HepG2 (cell line): Measurements from ENCODE around the gene NOS2. TPM values are rescaled to one million over a fixed set of nuclear protein-coding genes. Genes with fewer than 3 reads are reported as not detected.

ENCODE experiments used
- ATAC-seq: fragments of 200-7000 bp; cut with Tn5 transposase; 3 replicates; pipeline ENCODE4 v1.9.1; 2020; ENCODE audit warnings: mild to moderate bottlenecking, moderate library complexity
- BruUV-seq: library from RNA; stranded (reverse); fragments of 400-500 nt; replicated peaks from 2 replicates; lab custom pipeline; 2021; lab: Mats Ljungman, UMichigan
- CTCF ChIA-PET: fragments of 300-600 bp; formaldehyde crosslinking; extraction: SDS; loops from one replicate; lab custom pipeline; 2021; ENCODE audit warnings: low total read pairs, inconsistent platforms, low intra/inter-chr PET ratio; lab: Yijun Ruan, JAX
- POLR2A ChIA-PET: fragments of 350-600 bp; sonication (Branson Sonifier 250); formaldehyde crosslinking; loops from one replicate; lab custom pipeline; 2020; ENCODE audit warnings: antibody characterized with exemption, inconsistent platforms; lab: Yijun Ruan, JAX
- DNase-seq: peaks from one replicate; pipeline ENCODE4 v3.0.0-alpha.2; 2015; ENCODE audit warnings: low spot score
- FAIRE-seq: peaks from 3 replicates; lab custom pipeline; 2011; peaks lifted over from hg19 to GRCh38; lab: Jason Lieb, UNC
- H2AFZ ChIP-seq: one replicate; pipeline ENCODE4 v1.6.1; 2011; ENCODE audit warnings: low read length, inconsistent platforms
- H3K27ac ChIP-seq: fragments of 300-600 bp; 3 replicates; pipeline ENCODE4 v1.8.0; 2011; ENCODE audit warnings: mixed run types, mild to moderate bottlenecking, mixed read lengths, low read length, inconsistent platforms; ENCODE audit not compliant: insufficient read depth; ENCODE audit errors: extremely low read length
- H3K27me3 ChIP-seq, 2 experiments: fragments of 200-600 bp in 1 of 2; 2 replicates in 1 of 2; 3 replicates in 1 of 2; pipeline versions ENCODE4 v1.6.0 to v1.8.0; 2011; ENCODE audit warnings: low read length in 2 of 2, mild to moderate bottlenecking in 2 of 2, moderate library complexity in 2 of 2, inconsistent platforms in 1 of 2; ENCODE audit not compliant: insufficient read depth in 2 of 2, control insufficient read depth in 1 of 2
- H3K36me3 ChIP-seq, 2 experiments: fragments of 200-600 bp in 1 of 2; replicated peaks in 1 of 2; 2 replicates in 1 of 2; 3 replicates in 1 of 2; pipeline versions ENCODE4 v1.5.1 to v1.8.0; 2011; ENCODE audit warnings: low read length in 2 of 2, inconsistent platforms in 1 of 2; ENCODE audit not compliant: insufficient read depth in 2 of 2, control insufficient read depth in 1 of 2
- H3K4me1 ChIP-seq: 2 replicates; pipeline ENCODE4 v1.5.1; 2012; ENCODE audit warnings: low read length, inconsistent platforms; ENCODE audit not compliant: insufficient read depth
- H3K4me2 ChIP-seq: 2 replicates; pipeline ENCODE4 v1.6.0; 2011; ENCODE audit warnings: low read depth, low read length, inconsistent platforms
- H3K4me3 ChIP-seq, 3 experiments: fragments of 200-600 bp in 1 of 3; sonication (generic), shearing (Covaris generic) in 1 of 3; replicated peaks in 1 of 3; 2 replicates each; pipeline ENCODE4 v1.5.1; 2011 to 2016; ENCODE audit warnings: low read length in 3 of 3, inconsistent platforms in 2 of 3, low read depth in 2 of 3, mild to moderate bottlenecking in 2 of 3, control low read depth in 1 of 3, mixed read lengths in 1 of 3; ENCODE audit not compliant: insufficient read depth in 1 of 3
- H3K79me2 ChIP-seq: one replicate; pipeline ENCODE4 v1.6.1; 2011; ENCODE audit warnings: low read length, inconsistent platforms; ENCODE audit not compliant: insufficient read depth
- H3K9ac ChIP-seq: 2 replicates; pipeline ENCODE4 v1.6.0; 2011; ENCODE audit warnings: mild to moderate bottlenecking, low read depth, low read length, inconsistent platforms; ENCODE audit not compliant: insufficient read depth
- H3K9me3 ChIP-seq: 2 replicates; pipeline ENCODE4 v1.5.1; 2012; ENCODE audit warnings: mild to moderate bottlenecking, low read length
- H4K20me1 ChIP-seq: 2 replicates; pipeline ENCODE4 v1.6.0; 2011; ENCODE audit warnings: inconsistent platforms, mild to moderate bottlenecking, low read length, moderate library complexity; ENCODE audit not compliant: insufficient read depth
- FOSL2 ChIP-seq: sonication (generic); formaldehyde crosslinking; IDR thresholded peaks from 2 replicates; pipeline ENCODE4 v1.4.0; 2020; ENCODE audit warnings: missing genetic modification reagents
- PATZ1 ChIP-seq: sonication (generic); formaldehyde crosslinking; IDR thresholded peaks from 2 replicates; pipeline ENCODE4 v1.4.0; 2020; ENCODE audit warnings: missing genetic modification reagents
- SMC3 ChIP-seq: IDR thresholded peaks from 2 replicates; pipeline ENCODE4 v1.6.1; 2011; ENCODE audit warnings: low read length, improper control_type of control experiment
- SOX5 ChIP-seq: IDR thresholded peaks from 2 replicates; pipeline ENCODE4 v1.6.1; 2016; ENCODE audit warnings: borderline replicate concordance
- ZBTB20 ChIP-seq: sonication (generic); formaldehyde crosslinking; IDR thresholded peaks from 2 replicates; pipeline ENCODE4 v1.8.1; 2023; ENCODE audit warnings: missing genetic modification reagents, low read depth, mild to moderate bottlenecking, borderline replicate concordance
- ZNF629 ChIP-seq: sonication (generic); formaldehyde crosslinking; conservative IDR thresholded peaks from 2 replicates; pipeline ENCODE4 v1.5.0; 2020; ENCODE audit warnings: missing genetic modification reagents
- WGBS: methylation state at CpG from one replicate; pipeline ENCODE4 v1.1.6; 2017; ENCODE audit warnings: low lambda C conversion rate; 5-methylcytosine and 5-hydroxymethylcytosine counted together
- in situ Hi-C: cut with HindIII; loops from 2 replicates; pipeline ENCODE4 v1.10.0; 2017; ENCODE audit warnings: low pct_unique_long_range_greater_than_20kb; ENCODE audit not compliant: extremely low pct_ligation_motif_present
- intact Hi-C: fragments of 100-400 bp; cut with micrococcal nuclease; formaldehyde crosslinking; loops from one replicate; pipeline ENCODE4 v1.10.0; 2022; ENCODE audit not compliant: unreplicated experiment
- polyA plus RNA-seq, 8 experiments: library from polyadenylated mRNA; depleted of rRNA in 3 of 8; stranded (reverse) in 7 of 8; unstranded in 1 of 8; fragments of >200 nt; fragmentation: Illumina TruSeq in 4 of 8; extraction: Trizol in 4 of 8; gene quantifications; 2 replicates each; pipeline versions ENCODE4 v1.2.1 to v1.2.3, GENCODE V29; 2011 to 2016; ENCODE audit warnings: low read depth in 4 of 8, missing spikeins in 1 of 8, mixed read lengths in 1 of 8; ENCODE audit not compliant: insufficient read depth in 1 of 8
- total RNA-seq, 5 experiments: library from RNA; depleted of rRNA; stranded (reverse); fragments of >200 nt; fragmentation: Illumina TruSeq; extraction: Trizol; gene quantifications; 2 replicates each; pipeline ENCODE4 v1.2.3, GENCODE V29; 2016; ENCODE audit warnings: low read depth in 1 of 5
- TF ChIP-seq, protein P1 (sequence below): sonication (generic); formaldehyde crosslinking; IDR thresholded peaks from 2 replicates; pipeline ENCODE4; 2020; ENCODE audit warnings: missing genetic modification reagents, mild to moderate bottlenecking, borderline replicate concordance

NOS2 gene
- total and polyA plus RNA-seq, 2 of the 13 experiments (the other 11 are each of a cell fraction or from before 2014, with no cell fraction given) = 0.02 TPM; not detected in 1

GRCh38 chr17:27782791-27783206 is 17.5 kb downstream of the NOS2 start (continued):
- TF ChIP-seq, protein P1, sequence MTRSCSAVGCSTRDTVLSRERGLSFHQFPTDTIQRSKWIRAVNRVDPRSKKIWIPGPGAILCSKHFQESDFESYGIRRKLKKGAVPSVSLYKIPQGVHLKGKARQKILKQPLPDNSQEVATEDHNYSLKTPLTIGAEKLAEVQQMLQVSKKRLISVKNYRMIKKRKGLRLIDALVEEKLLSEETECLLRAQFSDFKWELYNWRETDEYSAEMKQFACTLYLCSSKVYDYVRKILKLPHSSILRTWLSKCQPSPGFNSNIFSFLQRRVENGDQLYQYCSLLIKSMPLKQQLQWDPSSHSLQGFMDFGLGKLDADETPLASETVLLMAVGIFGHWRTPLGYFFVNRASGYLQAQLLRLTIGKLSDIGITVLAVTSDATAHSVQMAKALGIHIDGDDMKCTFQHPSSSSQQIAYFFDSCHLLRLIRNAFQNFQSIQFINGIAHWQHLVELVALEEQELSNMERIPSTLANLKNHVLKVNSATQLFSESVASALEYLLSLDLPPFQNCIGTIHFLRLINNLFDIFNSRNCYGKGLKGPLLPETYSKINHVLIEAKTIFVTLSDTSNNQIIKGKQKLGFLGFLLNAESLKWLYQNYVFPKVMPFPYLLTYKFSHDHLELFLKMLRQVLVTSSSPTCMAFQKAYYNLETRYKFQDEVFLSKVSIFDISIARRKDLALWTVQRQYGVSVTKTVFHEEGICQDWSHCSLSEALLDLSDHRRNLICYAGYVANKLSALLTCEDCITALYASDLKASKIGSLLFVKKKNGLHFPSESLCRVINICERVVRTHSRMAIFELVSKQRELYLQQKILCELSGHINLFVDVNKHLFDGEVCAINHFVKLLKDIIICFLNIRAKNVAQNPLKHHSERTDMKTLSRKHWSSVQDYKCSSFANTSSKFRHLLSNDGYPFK (CRISPR knock-in tag) = no peak
- TF ChIP-seq SOX5 (CRISPR knock-in tag) (no peak), PATZ1 (CRISPR knock-in tag) (no peak)

- H3K4me3 ChIP-seq = no peak overlapping the region
- TF ChIP-seq FOSL2 (CRISPR knock-in tag) (no peak), SMC3 (no peak), ZNF629 (CRISPR knock-in tag) (no peak), ZBTB20 (no peak)
- TF ChIP-seq, all 625 proteins: peak for 0
- H3K27me3 ChIP-seq = no peaks in the 10 kb centered on the region; a peak in 2 of 5 replicates
- no peaks in the 10 kb centered on the region for H4K20me1 ChIP-seq
- H2AFZ ChIP-seq = no peak overlapping the region
- no peak overlapping the region for H3K4me2 ChIP-seq
- H3K9ac ChIP-seq = no peak overlapping the region
- no peak; the same call in 2 of the 3 replicates for ATAC-seq
- BruUV-seq = no TSS peak
- no peaks in the 10 kb centered on the region for H3K36me3 ChIP-seq
- no peaks in the 10 kb centered on the region for H3K79me2 ChIP-seq
- POLR2A ChIA-PET = no interaction called here
- in situ Hi-C loops (no loop called here), intact Hi-C loops (no loop called here)
- H3K27ac ChIP-seq = no peak overlapping the region
- CTCF ChIA-PET = no interaction called here
- whole genome bisulfite sequencing = 39% methylated on average over 5 of the region's 20 CpGs
- H3K9me3 ChIP-seq = no peaks in the 10 kb centered on the region
- FAIRE-seq = no peak
- H3K4me1 ChIP-seq = peaks cover 11% of the 10 kb centered on the region; the same call in 1 of the 2 replicates
- DNase-seq = no peak
These were observed 19.4 kb downstream of the NOS2 start for GRCh38 chr17:27780828-27781404.
